Adipose tissue (tissue), 3 donors: Measurements from ENCODE around the gene TWSG1. TPM values are rescaled to one million over a fixed set of nuclear protein-coding genes. Genes with fewer than 3 reads are reported as not detected.

Experiments
- H3K27ac ChIP-seq: one replicate; pipeline ENCODE4 v1.5.1; 2013; ENCODE audit warnings: low read depth, low read length
- WGBS, 3 donors: extraction: QIAGEN DNeasy Blood & Tissue Kit; methylation state at CpG; one replicate each; pipeline ENCODE4 v1.1.7; 2013; 5-methylcytosine and 5-hydroxymethylcytosine counted together
- polyA plus RNA-seq, 3 donors: library from polyadenylated mRNA; stranded (reverse); fragments of 200-250 nt; gene quantifications; one replicate each; pipeline ENCODE4 v1.2.3, GENCODE V29; 2013
- donor health status: healthy with polysubstance abuse.
- donor health status: Bipolar disorder and iron deficiency.
- donor health status: healthy.

TWSG1 gene
- polyA plus RNA-seq: 10 to 100 TPM in 1 of 3 donors, 1 to 10 TPM in 2; 3.3 to 15.6 (median 9.6) TPM

DNA sequence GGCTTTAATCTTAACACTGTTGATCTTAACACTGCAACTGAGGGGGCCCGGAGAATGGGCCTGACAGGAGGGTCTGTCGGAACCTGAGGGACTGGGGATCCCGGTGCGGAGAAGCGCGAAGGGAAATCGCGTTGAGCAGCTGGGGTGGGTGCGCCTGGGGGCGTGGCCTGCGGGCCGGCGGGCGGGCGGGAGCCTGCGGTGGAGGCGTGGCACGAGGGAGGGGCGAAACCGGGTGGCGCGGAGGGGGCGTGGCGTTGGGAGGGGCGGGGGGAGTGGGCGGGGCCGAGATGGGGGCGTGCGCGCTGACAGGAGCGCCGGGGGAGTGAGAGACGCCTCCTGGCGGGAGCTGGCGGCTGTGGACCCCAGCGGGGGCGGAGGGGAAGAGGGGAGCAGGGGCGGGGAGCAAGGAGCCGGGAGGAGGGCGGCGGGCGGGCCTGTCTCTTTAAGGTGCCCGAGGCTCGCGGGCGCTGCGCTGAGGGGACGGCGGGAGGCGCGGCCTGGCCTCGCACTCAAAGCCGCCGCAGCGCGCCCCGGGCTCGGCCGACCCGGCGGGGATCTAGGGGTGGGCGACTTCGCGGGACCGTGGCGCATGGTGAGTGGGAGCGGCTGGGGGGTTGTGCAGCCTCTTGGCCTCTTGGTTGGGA, at the start of gene TWSG1:
Gene TWSG1, plus strand, starts transcription at position 445 of the 644 bp plus-strand sequence. CDS start 2,457 bp downstream, outside the sequence.
- 0 to 1% (median 0%) methylated on average over 41 to 67 of the region's 67 CpGs for whole genome bisulfite sequencing, 3 donors
- no peak within 1 kb of the TSS for H3K27ac ChIP-seq

GRCh38 chr18:9285604-9286003, 49.0 kb upstream of the TWSG1 start:
- H3K27ac ChIP-seq: no peak overlapping the region
- 80 to 90% (median 82%) methylated on average over 2 of the region's 2 CpGs for WGBS, 3 donors

- H3K27ac ChIP-seq: no peak overlapping the region
- 71 to 74% (median 73%) methylated on average over 7 of the region's 7 CpGs for WGBS, 3 donors
These were observed 47.5 kb upstream of the TWSG1 start for GRCh38 chr18:9287036-9287435.

DNA sequence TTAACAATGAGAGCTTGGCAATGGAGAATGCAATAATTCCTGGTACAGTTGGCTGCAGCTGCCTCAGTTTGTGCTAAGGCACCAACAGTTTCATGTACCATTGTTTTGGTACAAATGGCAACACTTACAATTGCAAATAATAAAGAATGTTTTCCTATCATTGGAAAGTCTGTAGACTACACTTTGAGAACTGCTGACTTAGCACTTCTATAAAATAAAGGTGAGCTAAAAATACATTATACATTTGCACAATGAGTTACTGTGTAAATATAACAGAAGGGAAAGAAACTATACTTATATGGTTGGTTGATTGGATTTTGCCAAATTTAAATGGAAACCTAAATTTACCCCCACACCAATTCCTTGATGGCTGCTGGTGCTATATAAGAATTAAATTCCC, 44.9 kb upstream of the TWSG1 start:
- no peak overlapping the region for H3K27ac ChIP-seq

- H3K27ac ChIP-seq: no peak overlapping the region
These were observed 44.4 kb upstream of the TWSG1 start for GRCh38 chr18:9290156-9290555.

DNA sequence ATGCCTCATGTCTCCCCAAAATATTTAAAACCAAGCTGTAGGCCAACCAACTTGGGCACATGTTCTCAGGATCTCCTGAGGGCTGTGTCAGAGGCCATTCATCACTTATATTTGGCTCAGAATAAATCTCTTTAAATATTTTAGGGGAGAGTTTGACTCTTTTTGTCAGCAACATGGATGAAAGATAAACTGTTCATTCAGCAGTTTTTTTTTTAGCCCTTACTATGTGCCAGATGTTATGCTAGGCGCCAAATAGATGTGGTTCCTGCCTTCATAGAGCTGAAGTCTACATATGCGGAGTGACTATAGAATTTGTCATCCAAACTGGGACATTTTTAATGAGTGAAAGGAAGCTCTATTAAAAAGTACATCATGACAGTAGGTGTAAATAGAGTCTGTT, 42.5 kb upstream of the TWSG1 start:
- H3K27ac ChIP-seq: no peak overlapping the region
- 96 to 97% (median 97%) methylated on average over 2 of the region's 2 CpGs for WGBS, 3 donors

GRCh38 chr18:9293948-9294347, 40.6 kb upstream of the TWSG1 start:
- no peak overlapping the region for H3K27ac ChIP-seq
- 86 to 97% (median 96%) methylated on average over 1 of the region's 1 CpG for whole genome bisulfite sequencing, 3 donors

- WGBS, 3 donors: 92 to 96% (median 96%) methylated on average over 15 of the region's 15 CpGs
- H3K27ac ChIP-seq: no peak overlapping the region
These were observed 38.2 kb upstream of the TWSG1 start for GRCh38 chr18:9296233-9297006.

GRCh38 chr18:9297007-9297393, 37.6 kb upstream of the TWSG1 start:
- no peak overlapping the region for H3K27ac ChIP-seq
- 95 to 99% (median 95%) methylated on average over 22 to 24 of the region's 24 CpGs for WGBS, 3 donors

GRCh38 chr18:9304388-9305070, 30.0 kb upstream of the TWSG1 start:
- H3K27ac ChIP-seq: no peak overlapping the region
- 91 to 96% (median 96%) methylated on average over 6 of the region's 6 CpGs for WGBS, 3 donors

DNA sequence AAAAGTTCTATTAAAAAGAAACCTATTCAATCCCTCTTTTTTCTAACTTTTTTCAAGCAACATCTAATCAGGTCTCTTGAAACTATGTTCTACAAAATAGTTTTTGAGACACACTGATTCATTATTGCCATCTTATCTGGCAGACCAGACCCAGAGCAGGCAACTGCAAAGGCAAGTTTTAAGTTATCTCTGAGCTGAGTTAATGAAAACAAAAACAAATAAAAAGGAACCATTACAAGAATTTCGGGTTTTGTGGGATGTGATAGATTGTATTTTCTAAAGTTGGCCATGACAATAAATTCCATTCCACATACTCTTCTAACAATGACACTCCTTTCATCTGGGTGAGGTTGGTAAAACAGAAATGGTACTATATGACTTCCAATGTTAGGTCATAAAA, 15.2 kb upstream of the TWSG1 start:
- H3K27ac ChIP-seq: no peak overlapping the region
- whole genome bisulfite sequencing, 3 donors: 68 to 74% (median 71%) methylated on average over 1 of the region's 1 CpG

GRCh38 chr18:9321017-9321452, 13.5 kb upstream of the TWSG1 start:
- WGBS, 3 donors: 24 to 49% (median 28%) methylated on average over 4 of the region's 4 CpGs
- no peak overlapping the region for H3K27ac ChIP-seq

DNA sequence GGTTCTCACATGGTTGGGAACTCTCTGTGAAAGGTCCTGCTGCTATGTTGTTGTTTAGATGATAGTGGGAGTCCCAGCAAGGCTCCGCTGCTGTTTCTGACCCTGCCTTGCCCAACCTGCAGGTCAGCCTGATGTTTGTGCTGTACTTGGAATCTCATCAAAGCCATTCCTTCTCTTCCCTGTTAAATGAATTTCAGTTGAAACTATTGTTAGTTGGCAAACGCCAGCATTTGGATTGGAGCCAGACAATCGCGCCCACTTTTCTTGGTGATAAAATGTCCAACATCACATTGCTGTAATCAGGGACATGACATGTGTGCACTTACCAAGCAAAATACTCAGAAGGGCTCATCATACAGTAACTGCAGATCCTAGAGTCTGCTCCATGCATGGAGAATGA, 12.8 kb upstream of the TWSG1 start:
- 47 to 78% (median 69%) methylated on average over 4 of the region's 4 CpGs for WGBS, 3 donors
- no peak overlapping the region for H3K27ac ChIP-seq

- WGBS, 3 donors: 59 to 93% (median 76%) methylated on average over 2 of the region's 2 CpGs
These were observed 11.8 kb upstream of the TWSG1 start for GRCh38 chr18:9322744-9323143.

DNA sequence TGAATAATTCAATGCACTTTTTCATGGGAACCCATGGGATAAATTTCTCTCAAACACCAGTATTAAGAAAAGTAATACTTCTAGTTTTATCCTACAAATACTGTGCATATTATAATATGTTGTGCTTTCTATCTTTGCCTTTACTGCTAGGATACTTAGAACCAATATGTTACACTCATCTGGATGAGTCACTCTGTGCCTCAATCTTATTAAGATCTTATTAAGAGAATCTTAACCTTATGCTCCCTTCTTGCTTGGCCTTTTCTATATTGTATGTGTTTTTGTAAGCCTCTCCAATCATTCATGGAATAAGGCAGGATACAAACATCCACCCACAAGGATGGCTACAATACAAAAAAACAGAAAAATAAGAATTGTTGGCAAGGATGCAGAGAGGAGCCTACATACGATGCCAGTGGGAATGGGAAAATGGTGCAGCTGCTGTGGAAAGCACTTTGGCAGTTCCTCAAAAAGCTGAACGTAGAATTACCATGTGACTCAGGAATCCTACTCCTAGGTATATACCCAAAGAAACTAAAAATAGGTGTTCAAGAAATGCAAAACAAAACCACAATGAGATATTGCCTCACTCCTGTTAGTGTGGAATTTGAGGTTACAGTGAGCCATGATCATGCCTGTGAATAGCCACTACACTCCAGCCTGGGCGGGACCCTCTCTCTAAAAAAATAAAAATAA, 10.7 kb upstream of the TWSG1 start:
- 47 to 61% (median 54%) methylated on average over 3 of the region's 3 CpGs for WGBS, 3 donors
- H3K27ac ChIP-seq: no peak overlapping the region

More at GRCh38 chr18:9322744-9323143, 11.8 kb upstream of the TWSG1 start:
- H3K27ac ChIP-seq: no peak overlapping the region

GRCh38 chr18:9325716-9326115, 8.9 kb upstream of the TWSG1 start:
- no peak overlapping the region for H3K27ac ChIP-seq
- WGBS, 3 donors: 43 to 59% (median 45%) methylated on average over 2 of the region's 2 CpGs

DNA sequence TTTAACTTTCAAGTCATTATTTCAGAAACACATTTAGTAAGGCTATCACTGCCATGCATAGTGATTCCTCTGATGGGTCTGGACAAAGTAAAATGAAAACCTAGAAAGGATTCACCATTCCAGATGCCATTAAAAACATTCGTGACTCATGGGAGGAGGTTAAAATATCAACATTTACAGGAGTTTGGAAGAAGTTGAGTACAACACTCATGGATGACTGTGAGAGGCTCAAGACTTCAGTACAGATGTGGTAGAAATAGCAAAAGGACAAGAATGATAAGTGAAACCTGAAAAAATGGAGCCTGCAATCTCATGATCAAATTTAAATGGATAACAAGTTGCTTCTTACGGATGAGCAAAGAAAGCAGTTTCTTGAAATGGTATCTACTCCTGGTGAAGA, 5.8 kb upstream of the TWSG1 start:
- 44 to 76% (median 68%) methylated on average over 2 of the region's 2 CpGs for WGBS, 3 donors
- H3K27ac ChIP-seq: no peak overlapping the region

- no peak overlapping the region for H3K27ac ChIP-seq
- WGBS, 3 donors: 49 to 85% (median 50%) methylated on average over 1 of the region's 1 CpG
These were observed 5.1 kb upstream of the TWSG1 start for GRCh38 chr18:9329471-9329870.

DNA sequence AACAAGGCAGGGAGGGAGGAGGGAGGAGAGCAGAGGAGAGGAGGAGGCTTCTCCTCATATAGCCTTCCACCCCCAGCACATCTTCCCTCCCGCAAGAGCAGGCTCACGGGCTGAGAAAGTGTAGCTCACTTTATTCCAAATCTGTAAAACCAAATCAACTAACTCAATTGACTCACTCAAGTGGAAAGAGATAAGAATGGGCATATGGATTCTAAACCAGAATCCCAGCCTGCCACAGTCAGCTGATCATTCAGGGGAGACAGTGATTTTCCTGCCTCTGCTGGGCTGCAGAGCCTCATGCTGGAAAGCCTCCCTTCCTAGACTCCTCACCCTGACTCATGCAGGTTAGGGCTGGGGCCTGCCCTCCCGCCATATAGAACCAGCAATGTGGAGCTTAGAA, 4.2 kb upstream of the TWSG1 start:
- 81 to 89% (median 88%) methylated on average over 3 of the region's 3 CpGs for WGBS, 3 donors
- no peak overlapping the region for H3K27ac ChIP-seq
